IMR-90 (cell line): ENCODE measurements around the gene MMP2. TPM values are rescaled to one million over a fixed set of nuclear protein-coding genes. Genes with fewer than 3 reads are reported as not detected.
A peak's percentile ranks its signal among the peaks of the same experiment; 100 is the strongest.

Experiments used
- ATAC-seq: fragments of 200-7000 bp; cut with Tn5 transposase; 2 replicates; pipeline ENCODE4 v1.9.1; 2020; ENCODE audit warnings: low read depth, mild to moderate bottlenecking, moderate library complexity
- BruUV-seq: library from RNA; stranded (reverse); fragments of 400-500 nt; replicated peaks from 2 replicates; lab custom pipeline; 2021; lab: Mats Ljungman, UMichigan
- CTCF ChIA-PET: fragments of 300-600 bp; formaldehyde crosslinking; extraction: SDS; loops from one replicate; lab custom pipeline; 2021; ENCODE audit warnings: antibody characterized with exemption; lab: Yijun Ruan, JAX
- POLR2A ChIA-PET: fragments of 300-600 bp; sonication (Branson Sonifier 250); formaldehyde crosslinking; loops from one replicate; lab custom pipeline; 2022; ENCODE audit warnings: antibody characterized with exemption; ENCODE audit not compliant: unreplicated experiment; lab: Charles Lee
- DNase-seq: peaks from one replicate; pipeline ENCODE4 v3.0.0; 2013
- H2AFZ ChIP-seq: replicated peaks from 2 replicates; pipeline ENCODE3; 2013; ENCODE audit warnings: low read length, mild to moderate bottlenecking; ENCODE audit not compliant: poor library complexity
- H2AK5ac ChIP-seq: 2 replicates; pipeline ENCODE4 v1.6.1; 2013; ENCODE audit warnings: low read depth, low read length, inconsistent platforms
- H2AK9ac ChIP-seq: replicated peaks from 2 replicates; pipeline ENCODE3; 2013; ENCODE audit warnings: mild to moderate bottlenecking, low read depth, low read length, moderate library complexity; ENCODE audit not compliant: poor library complexity
- H2BK120ac ChIP-seq: 2 replicates; pipeline ENCODE4 v1.6.1; 2013; ENCODE audit warnings: low read depth, low read length, inconsistent platforms
- H2BK15ac ChIP-seq: 3 replicates; pipeline ENCODE4 v1.6.1; 2013; ENCODE audit warnings: low read depth, low read length, inconsistent platforms
- H2BK20ac ChIP-seq: 2 replicates; pipeline ENCODE4 v1.6.1; 2013; ENCODE audit warnings: low read depth, mild to moderate bottlenecking, inconsistent platforms, low read length, moderate library complexity
- H2BK5ac ChIP-seq: 2 replicates; pipeline ENCODE4 v1.6.1; 2013; ENCODE audit warnings: mild to moderate bottlenecking, low read depth, low read length, inconsistent platforms; ENCODE audit not compliant: poor library complexity, severe bottlenecking
- H3K14ac ChIP-seq: replicated peaks from 2 replicates; pipeline ENCODE4 v1.6.1; 2013; ENCODE audit warnings: low read depth, low read length, inconsistent platforms
- H3K18ac ChIP-seq: 2 replicates; pipeline ENCODE4 v1.6.1; 2013; ENCODE audit warnings: low read depth, low read length, control low read depth
- H3K23ac ChIP-seq: 2 replicates; pipeline ENCODE4 v1.6.1; 2013; ENCODE audit warnings: low read depth, low read length, inconsistent platforms
- H3K27ac ChIP-seq: 2 replicates; pipeline ENCODE4 v1.5.1; 2013; ENCODE audit warnings: mild to moderate bottlenecking, control low read depth, low read length; ENCODE audit not compliant: insufficient read depth
- H3K27me3 ChIP-seq: 2 replicates; pipeline ENCODE4 v1.6.1; 2013; ENCODE audit warnings: low read length; ENCODE audit not compliant: control insufficient read depth, insufficient read depth
- H3K36me3 ChIP-seq: 2 replicates; pipeline ENCODE4 v1.6.1; 2013; ENCODE audit warnings: low read length, mixed read lengths; ENCODE audit not compliant: control insufficient read depth, insufficient read depth
- H3K4ac ChIP-seq: 2 replicates; pipeline ENCODE4 v1.6.1; 2013; ENCODE audit warnings: low read depth, low read length, inconsistent platforms
- H3K4me1 ChIP-seq: 2 replicates; pipeline ENCODE4 v1.6.1; 2013; ENCODE audit warnings: low read length, mixed read lengths; ENCODE audit not compliant: control insufficient read depth, insufficient read depth
- H3K4me2 ChIP-seq: 2 replicates; pipeline ENCODE4 v1.6.1; 2013; ENCODE audit warnings: low read depth, mild to moderate bottlenecking, control low read depth, low read length, moderate library complexity
- H3K4me3 ChIP-seq: 2 replicates; pipeline ENCODE4 v1.5.1; 2013; ENCODE audit warnings: low read depth, mild to moderate bottlenecking, control low read depth, low read length, moderate library complexity; ENCODE audit not compliant: insufficient read depth
- H3K56ac ChIP-seq: 2 replicates; pipeline ENCODE4 v1.6.1; 2013; ENCODE audit warnings: low read length, inconsistent platforms; ENCODE audit not compliant: insufficient read depth; ENCODE audit errors: extremely low read depth
- H3K79me1 ChIP-seq, 2 experiments: 2 replicates each; pipeline ENCODE4 v1.6.1; 2013; ENCODE audit warnings: low read length in 2 of 2, inconsistent platforms in 1 of 2, low read depth in 1 of 2
- H3K9ac ChIP-seq: 2 replicates; pipeline ENCODE4 v1.6.1; 2013; ENCODE audit warnings: low read depth, low read length, control low read depth
- H3K9me1 ChIP-seq: 2 replicates; pipeline ENCODE4 v1.6.1; 2013; ENCODE audit warnings: low read length, inconsistent platforms; ENCODE audit not compliant: insufficient read depth
- H3K9me3 ChIP-seq: 2 replicates; pipeline ENCODE4 v1.6.1; 2013; ENCODE audit warnings: low read length; ENCODE audit not compliant: control insufficient read depth, insufficient read depth
- H4K20me1 ChIP-seq: 2 replicates; pipeline ENCODE4 v1.6.1; 2013; ENCODE audit warnings: low read length, inconsistent platforms; ENCODE audit not compliant: insufficient read depth
- H4K5ac ChIP-seq: 2 replicates; pipeline ENCODE4 v1.6.1; 2013; ENCODE audit warnings: mild to moderate bottlenecking, low read depth, low read length, control low read depth
- H4K8ac ChIP-seq, 2 experiments: 2 replicates each; pipeline ENCODE4 v1.6.1; 2013; ENCODE audit warnings: low read depth in 2 of 2, low read length in 2 of 2, control low read depth in 1 of 2, inconsistent platforms in 1 of 2
- H4K91ac ChIP-seq: 2 replicates; pipeline ENCODE4 v1.6.1; 2013; ENCODE audit warnings: low read depth, low read length, inconsistent platforms; ENCODE audit not compliant: insufficient read depth
- CEBPB ChIP-seq: IDR thresholded peaks from 2 replicates; pipeline ENCODE4 v1.6.1; 2012; ENCODE audit warnings: low read depth, low read length, improper control_type of control experiment
- FOS ChIP-seq: fragments of 150-350 bp; IDR thresholded peaks from 2 replicates; pipeline ENCODE4 v1.6.1; 2016; ENCODE audit warnings: low read depth, low read length
- MAZ ChIP-seq: IDR thresholded peaks from 2 replicates; pipeline ENCODE4 v1.6.1; 2012; ENCODE audit warnings: low read depth, mild to moderate bottlenecking, low read length, improper control_type of control experiment, moderate library complexity, borderline replicate concordance
- NFE2L2 ChIP-seq: fragments of 150-350 bp; IDR thresholded peaks from 2 replicates; pipeline ENCODE4 v1.6.1; 2016; ENCODE audit warnings: low read depth, mild to moderate bottlenecking, low read length
- POLR2A ChIP-seq: IDR thresholded peaks from 2 replicates; pipeline ENCODE4 v1.6.1; 2012; ENCODE audit warnings: mild to moderate bottlenecking, low read depth, low read length
- RFX5 ChIP-seq: IDR thresholded peaks from 2 replicates; pipeline ENCODE4 v1.8.0; 2012; ENCODE audit warnings: low read depth, mild to moderate bottlenecking, low read length, moderate library complexity
- USF2 ChIP-seq: fragments of 150-350 bp; IDR thresholded peaks from 2 replicates; pipeline ENCODE4 v1.6.1; 2017; ENCODE audit warnings: mild to moderate bottlenecking, antibody characterized with exemption, low read length, low read depth
- WGBS, 2 experiments: methylation state at CpG; one replicate each; pipeline versions ENCODE4 v1.1.5 to v1.1.7; 2013; ENCODE audit warnings: missing lambda C conversion rate in 2 of 2; ENCODE audit not compliant: insufficient read length in 1 of 2; ENCODE audit errors: extremely low coverage in 2 of 2; 5-methylcytosine and 5-hydroxymethylcytosine counted together
- dilution Hi-C: fragments of 300-500 bp; cut with HindIII; formaldehyde crosslinking; loops from one replicate; pipeline ENCODE4 v1.14.3; 2018; ENCODE audit warnings: low sequenced_read_pairs; ENCODE audit not compliant: unreplicated experiment
- in situ Hi-C: fragments of 300-500 bp; cut with MboI; formaldehyde crosslinking; loops from 3 replicates; pipeline ENCODE4 v1.14.3; 2019; ENCODE audit warnings: low sequenced_read_pairs, inconsistent platforms, mixed read lengths
- intact Hi-C: fragments of 100-400 bp; cut with micrococcal nuclease; formaldehyde crosslinking; loops from 2 replicates; pipeline ENCODE4 v1.10.0; 2022
- polyA plus RNA-seq, 3 experiments: library from polyadenylated mRNA; depleted of rRNA; stranded (reverse); fragments of >200 nt; gene quantifications; 2 replicates each; pipeline ENCODE4 v1.2.3, GENCODE V29; 2012; ENCODE audit warnings: low replicate concordance in 1 of 3
- total RNA-seq: library from RNA; depleted of rRNA; stranded (reverse); fragments of >200 nt; gene quantifications from 2 replicates; pipeline ENCODE4 v1.2.3, GENCODE V29; 2012
- TF ChIP-seq, protein P1 (sequence below): conservative IDR thresholded peaks from 2 replicates; pipeline ENCODE4 v1.5.1; 2012; ENCODE audit warnings: mild to moderate bottlenecking, low read depth, low read length, improper control_type of control experiment
- TF ChIP-seq, protein P2 (sequence below): fragments of 150-350 bp; IDR thresholded peaks from 2 replicates; pipeline ENCODE4 v1.6.1; 2016; ENCODE audit warnings: low read depth, mild to moderate bottlenecking, low read length, moderate library complexity, borderline replicate concordance

MMP2 gene
- total and polyA plus RNA-seq, 2 of the 4 experiments (the other 2 are of a cell fraction): 240 to 574 TPM

- no peak overlapping the region for H3K4me3 ChIP-seq
- TF ChIP-seq FOS: no peak
- no peak for TF ChIP-seq NFE2L2
- no peak for TF ChIP-seq CEBPB
- no peak for TF ChIP-seq MAZ
- TF ChIP-seq, protein P1, sequence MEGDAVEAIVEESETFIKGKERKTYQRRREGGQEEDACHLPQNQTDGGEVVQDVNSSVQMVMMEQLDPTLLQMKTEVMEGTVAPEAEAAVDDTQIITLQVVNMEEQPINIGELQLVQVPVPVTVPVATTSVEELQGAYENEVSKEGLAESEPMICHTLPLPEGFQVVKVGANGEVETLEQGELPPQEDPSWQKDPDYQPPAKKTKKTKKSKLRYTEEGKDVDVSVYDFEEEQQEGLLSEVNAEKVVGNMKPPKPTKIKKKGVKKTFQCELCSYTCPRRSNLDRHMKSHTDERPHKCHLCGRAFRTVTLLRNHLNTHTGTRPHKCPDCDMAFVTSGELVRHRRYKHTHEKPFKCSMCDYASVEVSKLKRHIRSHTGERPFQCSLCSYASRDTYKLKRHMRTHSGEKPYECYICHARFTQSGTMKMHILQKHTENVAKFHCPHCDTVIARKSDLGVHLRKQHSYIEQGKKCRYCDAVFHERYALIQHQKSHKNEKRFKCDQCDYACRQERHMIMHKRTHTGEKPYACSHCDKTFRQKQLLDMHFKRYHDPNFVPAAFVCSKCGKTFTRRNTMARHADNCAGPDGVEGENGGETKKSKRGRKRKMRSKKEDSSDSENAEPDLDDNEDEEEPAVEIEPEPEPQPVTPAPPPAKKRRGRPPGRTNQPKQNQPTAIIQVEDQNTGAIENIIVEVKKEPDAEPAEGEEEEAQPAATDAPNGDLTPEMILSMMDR: no peak
- TF ChIP-seq USF2: no peak
- TF ChIP-seq POLR2A: no peak
- no peak for TF ChIP-seq RFX5
- TF ChIP-seq, protein P2, sequence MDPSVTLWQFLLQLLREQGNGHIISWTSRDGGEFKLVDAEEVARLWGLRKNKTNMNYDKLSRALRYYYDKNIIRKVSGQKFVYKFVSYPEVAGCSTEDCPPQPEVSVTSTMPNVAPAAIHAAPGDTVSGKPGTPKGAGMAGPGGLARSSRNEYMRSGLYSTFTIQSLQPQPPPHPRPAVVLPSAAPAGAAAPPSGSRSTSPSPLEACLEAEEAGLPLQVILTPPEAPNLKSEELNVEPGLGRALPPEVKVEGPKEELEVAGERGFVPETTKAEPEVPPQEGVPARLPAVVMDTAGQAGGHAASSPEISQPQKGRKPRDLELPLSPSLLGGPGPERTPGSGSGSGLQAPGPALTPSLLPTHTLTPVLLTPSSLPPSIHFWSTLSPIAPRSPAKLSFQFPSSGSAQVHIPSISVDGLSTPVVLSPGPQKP: no peak
- H3K9me3 ChIP-seq: no peaks in the 10 kb centered on the region
- no peak overlapping the region for H2BK120ac ChIP-seq
- in situ Hi-C loops (no loop called here), dilution Hi-C loops (no loop called here), intact Hi-C loops (no loop called here)
- TSS peak; percentile 98 for BruUV-seq
- H2AFZ ChIP-seq: no peak overlapping the region
- no peak overlapping the region for H3K14ac ChIP-seq
- peaks cover 56% of the 10 kb centered on the region for H3K36me3 ChIP-seq
- H4K5ac ChIP-seq: no peak overlapping the region
- H3K27ac ChIP-seq: no peak overlapping the region
- ChIA-PET POLR2A (no interaction called here), CTCF (interaction anchor here (1.2 kb wide), 1 partner anchor 8 kb away, joined by 4 read pairs; no protein-coding TSS in a partner anchor)
- no peak overlapping the region for H2AK5ac ChIP-seq
- no peak for DNase-seq
- H4K8ac ChIP-seq: no peak overlapping the region
- ATAC-seq: no peak
- no peaks in the 10 kb centered on the region for H3K27me3 ChIP-seq
- H4K20me1 ChIP-seq: peaks cover 3% of the 10 kb centered on the region
- H4K91ac ChIP-seq: no peak overlapping the region
- no peak overlapping the region for H3K56ac ChIP-seq
- H2BK15ac ChIP-seq: no peak overlapping the region
- H2BK20ac ChIP-seq: no peak overlapping the region
- H3K23ac ChIP-seq: no peak overlapping the region
- H3K4me2 ChIP-seq: no peak overlapping the region
- no peak overlapping the region for H3K9ac ChIP-seq
- 100% methylated on average over 1 of the region's 10 CpGs; no CpG with 5 or more reads in 1 of the 2 experiments for WGBS, 2 experiments
- no peak overlapping the region for H2BK5ac ChIP-seq
- H2AK9ac ChIP-seq: peak overlapping the region; percentile 66
- H3K79me1 ChIP-seq: peaks cover 6 to 32% of the 10 kb centered on the region in 2 experiments; a peak in 2 of 4 replicates
- no peak overlapping the region for H3K18ac ChIP-seq
- H3K4ac ChIP-seq: no peak overlapping the region
- peaks cover 23% of the 10 kb centered on the region for H3K4me1 ChIP-seq
- H3K9me1 ChIP-seq: peaks cover 12% of the 10 kb centered on the region
Observed at GRCh38 chr16:55505333-55506015, 26.5 kb downstream of the MMP2 start.
